ENCODE results near the gene NNMT.

Gene NNMT

DNA sequence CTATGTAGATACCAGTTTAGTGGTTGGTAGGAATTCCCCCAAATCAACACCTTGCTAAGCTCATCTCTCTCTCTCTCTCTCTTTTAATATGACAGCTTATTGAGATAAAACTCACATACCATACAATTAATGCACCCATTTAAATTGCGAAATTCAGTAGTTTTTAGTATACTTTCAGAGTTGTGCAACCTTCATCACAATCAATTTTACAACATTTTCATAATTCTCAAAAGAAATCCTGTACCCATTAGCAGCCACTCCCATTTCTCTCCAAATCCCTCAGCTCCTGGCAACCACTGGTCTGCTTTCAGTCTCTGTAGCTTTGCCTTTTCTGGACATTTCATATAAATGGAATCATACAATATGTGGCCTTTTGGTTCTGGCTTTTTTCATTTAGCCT lies 13.3 kb downstream of the NNMT start:
- Histone ChIP-seq H3K27ac (peak overlapping the region; percentile 83 to 84), H3K4me1 (peaks cover 3 to 91% (median 62%) of the 10 kb centered on the region in 4 donors), H3K9me3 (no peaks in the 10 kb centered on the region), H3K36me3 (peaks cover 40 to 64% (median 55%) of the 10 kb centered on the region in 3 donors), H3K27me3 (no peaks in the 10 kb centered on the region), H3K4me3 (peak overlapping the region; percentile 2 to 43)
- no peak for DNase-seq
- TF ChIP-seq, protein P1, sequence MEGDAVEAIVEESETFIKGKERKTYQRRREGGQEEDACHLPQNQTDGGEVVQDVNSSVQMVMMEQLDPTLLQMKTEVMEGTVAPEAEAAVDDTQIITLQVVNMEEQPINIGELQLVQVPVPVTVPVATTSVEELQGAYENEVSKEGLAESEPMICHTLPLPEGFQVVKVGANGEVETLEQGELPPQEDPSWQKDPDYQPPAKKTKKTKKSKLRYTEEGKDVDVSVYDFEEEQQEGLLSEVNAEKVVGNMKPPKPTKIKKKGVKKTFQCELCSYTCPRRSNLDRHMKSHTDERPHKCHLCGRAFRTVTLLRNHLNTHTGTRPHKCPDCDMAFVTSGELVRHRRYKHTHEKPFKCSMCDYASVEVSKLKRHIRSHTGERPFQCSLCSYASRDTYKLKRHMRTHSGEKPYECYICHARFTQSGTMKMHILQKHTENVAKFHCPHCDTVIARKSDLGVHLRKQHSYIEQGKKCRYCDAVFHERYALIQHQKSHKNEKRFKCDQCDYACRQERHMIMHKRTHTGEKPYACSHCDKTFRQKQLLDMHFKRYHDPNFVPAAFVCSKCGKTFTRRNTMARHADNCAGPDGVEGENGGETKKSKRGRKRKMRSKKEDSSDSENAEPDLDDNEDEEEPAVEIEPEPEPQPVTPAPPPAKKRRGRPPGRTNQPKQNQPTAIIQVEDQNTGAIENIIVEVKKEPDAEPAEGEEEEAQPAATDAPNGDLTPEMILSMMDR (IDR thresholded peaks at IDR 0.05) = no peak
- intact Hi-C loops (cut with DNase I; ENCODE audit: low total_unique reads) = loop anchor here (10.0 kb wide), 1 partner anchor 145 kb away; no protein-coding TSS in a partner anchor

DNA sequence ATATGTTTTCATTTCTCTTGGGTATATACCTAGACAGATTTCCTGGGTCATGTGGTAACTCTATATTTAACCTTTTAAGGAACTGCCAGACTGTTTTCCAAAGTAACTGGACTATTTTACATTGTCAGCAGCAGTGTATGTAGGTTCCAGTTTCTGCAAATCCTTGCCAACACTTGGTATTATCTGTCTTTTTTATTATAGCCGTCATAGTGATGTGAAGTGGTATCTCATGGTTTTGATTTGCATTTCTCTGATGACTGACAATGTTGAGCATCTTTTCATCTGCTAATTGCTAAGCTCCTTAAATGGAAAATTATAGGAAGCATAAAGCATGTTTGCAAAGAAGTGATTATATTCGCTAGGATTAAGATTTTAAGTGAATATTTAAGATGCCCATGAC lies 13.9 kb downstream of the NNMT start:
- Histone ChIP-seq H3K4me1 (peaks cover 3 to 91% (median 59%) of the 10 kb centered on the region in 4 donors), H3K4me3 (peak overlapping the region in 1 of 2 donors; percentile 43), H3K27ac (peak overlapping the region; percentile 83 to 84), H3K9me3 (no peaks in the 10 kb centered on the region), H3K27me3 (no peaks in the 10 kb centered on the region), H3K36me3 (peaks cover 40 to 64% (median 55%) of the 10 kb centered on the region in 3 donors)
- intact Hi-C loops (cut with DNase I; ENCODE audit: low total_unique reads) = no loop called here
- TF ChIP-seq, protein P1 (IDR thresholded peaks at IDR 0.05) = no peak
- DNase-seq = no peak

DNA sequence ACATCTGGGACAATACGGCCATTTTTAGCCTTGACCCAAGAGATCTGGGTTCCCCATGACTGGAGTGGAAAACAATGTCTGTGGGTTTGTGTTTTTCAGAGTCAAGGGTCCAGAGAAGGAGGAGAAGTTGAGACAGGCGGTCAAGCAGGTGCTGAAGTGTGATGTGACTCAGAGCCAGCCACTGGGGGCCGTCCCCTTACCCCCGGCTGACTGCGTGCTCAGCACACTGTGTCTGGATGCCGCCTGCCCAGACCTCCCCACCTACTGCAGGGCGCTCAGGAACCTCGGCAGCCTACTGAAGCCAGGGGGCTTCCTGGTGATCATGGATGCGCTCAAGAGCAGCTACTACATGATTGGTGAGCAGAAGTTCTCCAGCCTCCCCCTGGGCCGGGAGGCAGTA lies 15.7 kb downstream of the NNMT start:
- intact Hi-C loops (cut with DNase I; ENCODE audit: low total_unique reads) = no loop called here
- peaks cover 3 to 99% (median 71%) of the 10 kb centered on the region in 4 donors for H3K4me1 ChIP-seq
- H3K27ac ChIP-seq = peak overlapping the region; percentile 83 to 84
- DNase-seq = no peak
- TF ChIP-seq, protein P1 (IDR thresholded peaks at IDR 0.05) = no peak
- no peak overlapping the region for H3K4me3 ChIP-seq
- peaks cover 45 to 72% (median 70%) of the 10 kb centered on the region in 3 donors for H3K36me3 ChIP-seq
- H3K9me3 ChIP-seq = no peaks in the 10 kb centered on the region
- H3K27me3 ChIP-seq = no peaks in the 10 kb centered on the region

DNA sequence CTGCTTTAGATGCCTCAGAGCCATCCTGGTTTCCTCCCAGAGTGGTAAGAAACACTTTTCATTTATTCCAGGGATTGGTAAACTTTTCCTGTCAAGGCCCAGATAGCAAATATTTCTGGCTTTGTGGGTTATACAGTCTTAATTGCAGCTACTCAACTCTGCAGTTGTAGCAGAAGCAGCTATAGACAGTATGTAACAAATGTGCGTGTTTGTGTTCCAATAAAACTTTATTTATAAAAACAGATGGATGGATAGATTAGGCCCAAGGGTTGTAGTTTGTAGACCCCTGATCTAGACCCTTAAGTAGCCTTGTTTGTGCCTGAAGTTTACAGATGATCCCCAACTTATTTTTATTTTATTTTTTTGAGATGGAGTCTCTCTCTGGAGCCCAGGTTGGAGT lies 17.9 kb downstream of the NNMT start:
- Histone ChIP-seq H3K27me3 (no peaks in the 10 kb centered on the region), H3K9me3 (no peaks in the 10 kb centered on the region), H3K4me1 (peaks cover 3 to 99% (median 69%) of the 10 kb centered on the region in 4 donors), H3K36me3 (peaks cover 45 to 73% (median 65%) of the 10 kb centered on the region in 3 donors), H3K4me3 (no peak overlapping the region), H3K27ac (peak overlapping the region; percentile 83 to 84)
- no peak for DNase-seq
- intact Hi-C loops (cut with DNase I; ENCODE audit: low total_unique reads) = no loop called here
- TF ChIP-seq, protein P1 (IDR thresholded peaks at IDR 0.05) = no peak

DNA sequence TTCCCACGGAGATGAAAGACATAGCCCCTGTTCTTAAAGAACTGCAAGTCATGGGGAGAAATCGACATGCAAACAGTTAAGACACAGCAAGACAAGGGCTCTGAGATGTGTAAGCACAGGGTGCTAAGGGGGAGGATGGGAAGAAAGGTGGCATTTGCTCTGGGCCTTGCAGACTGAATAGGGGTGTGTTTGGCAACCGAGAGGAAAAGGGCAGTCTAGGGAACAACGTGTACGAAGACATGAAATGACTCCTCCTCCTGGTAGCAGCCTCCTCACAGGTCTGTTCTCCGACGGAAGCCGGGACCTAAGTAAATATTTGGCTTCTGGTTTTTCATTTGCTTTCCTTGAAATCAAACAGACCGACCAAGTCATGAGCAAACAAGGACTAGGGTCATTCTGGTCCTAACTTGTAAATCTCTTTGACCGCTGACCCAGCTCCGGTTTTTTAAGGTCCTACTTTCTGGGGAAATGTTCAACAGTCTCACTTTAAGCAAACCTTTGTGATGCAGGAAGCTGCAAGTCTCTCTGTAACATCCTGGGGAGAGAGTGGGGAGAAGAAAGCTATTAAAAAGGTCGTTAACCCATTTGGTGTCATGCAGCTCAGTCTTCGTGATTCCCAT lies 19.7 kb downstream of the NNMT start:
- intact Hi-C loops (cut with DNase I; ENCODE audit: low total_unique reads) = no loop called here
- Histone ChIP-seq H3K4me1 (peaks cover 4 to 99% (median 67%) of the 10 kb centered on the region in 4 donors), H3K36me3 (peaks cover 43 to 66% (median 59%) of the 10 kb centered on the region in 3 donors), H3K27ac (peak overlapping the region; percentile 18 to 83), H3K4me3 (no peak overlapping the region), H3K9me3 (no peaks in the 10 kb centered on the region), H3K27me3 (no peaks in the 10 kb centered on the region)
- no peak for DNase-seq
- TF ChIP-seq, protein P1 (IDR thresholded peaks at IDR 0.05) = no peak
